ENCODE data around the gene NID1.

NID1 gene

DNA sequence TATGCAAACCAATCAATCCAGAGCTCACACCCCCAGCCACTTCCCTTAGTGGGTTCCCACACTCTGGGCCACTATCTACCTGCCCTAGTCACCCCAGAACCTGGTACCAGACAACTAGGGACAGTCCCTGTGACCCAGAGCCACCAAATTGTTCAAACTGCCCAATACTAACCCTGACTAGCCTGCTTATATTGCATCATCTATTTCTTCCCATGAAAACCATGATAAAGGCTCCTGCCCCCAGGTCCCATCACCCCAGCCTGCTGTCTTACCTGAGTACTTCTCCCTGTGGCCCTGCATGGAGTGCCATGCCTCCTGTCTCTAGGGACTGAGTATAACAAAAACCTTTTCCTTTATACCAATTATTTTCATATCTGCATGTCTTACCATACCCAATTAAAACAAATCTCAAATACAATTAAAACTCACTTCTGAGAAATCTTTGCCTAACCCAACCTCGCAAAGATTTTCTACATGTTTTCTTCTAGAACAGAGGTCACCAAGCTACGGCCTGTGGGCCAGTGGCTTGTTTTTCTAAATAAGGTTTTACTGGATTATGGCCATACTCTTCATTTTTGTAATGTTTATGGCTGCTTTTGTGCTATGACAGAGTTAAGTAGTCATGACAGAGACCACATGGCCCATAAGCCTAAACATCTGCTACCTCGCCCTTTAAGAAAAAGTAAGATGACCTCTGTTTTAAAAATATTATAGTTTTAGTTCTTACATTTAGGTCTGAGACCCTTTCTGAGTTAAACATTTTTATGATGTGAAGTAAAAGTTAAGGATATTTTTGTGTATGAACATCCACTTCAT, 31.0 kb upstream of the NID1 start:
- Histone ChIP-seq H3K27ac (ENCODE audit: low read length) (no peak overlapping the region), H2AFZ (ENCODE audit: low read depth, low read length) (no peak overlapping the region), H3K79me2 (ENCODE audit: insufficient read depth, low read length) (no peaks in the 10 kb centered on the region)

DNA sequence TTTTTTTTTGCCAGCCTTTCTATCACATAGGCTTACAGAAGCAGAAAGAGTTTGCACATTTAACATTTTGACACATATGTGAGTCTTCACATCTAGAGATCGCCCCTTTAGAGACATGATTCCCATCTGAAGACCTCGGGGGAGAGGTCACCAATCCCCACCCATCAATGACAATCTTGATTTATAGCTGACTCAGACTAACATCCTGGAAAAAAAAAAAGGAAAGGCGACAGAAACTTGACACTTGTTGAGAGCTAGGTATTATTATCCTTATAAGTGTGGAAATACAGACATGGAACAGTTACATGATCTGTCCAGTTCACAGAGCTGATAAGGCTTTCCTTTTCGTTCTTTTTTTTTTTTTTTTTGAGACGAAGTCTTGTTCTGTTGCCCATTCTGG, 28.0 kb upstream of the NID1 start:
- ATAC-seq (ENCODE audit: insufficient read depth, low read depth), result no peak
- DNase-seq, result no peak
- Histone ChIP-seq H3K4me2 (ENCODE audit: insufficient read depth, low read length) (no peak overlapping the region), H3K9me3 (ENCODE audit: insufficient read depth, low read length, severe bottlenecking) (peaks cover 8% of the 10 kb centered on the region), H4K20me1 (ENCODE audit: insufficient read depth, low read length) (no peaks in the 10 kb centered on the region), H3K9ac (ENCODE audit: low read depth, low read length) (no peak overlapping the region), H3K4me1 (ENCODE audit: insufficient read depth, low read length) (no peaks in the 10 kb centered on the region), H3K36me3 (ENCODE audit: insufficient read depth, low read length) (no peaks in the 10 kb centered on the region), H3K79me2 (ENCODE audit: insufficient read depth, low read length) (no peaks in the 10 kb centered on the region), H3K27ac (ENCODE audit: low read length) (no peak overlapping the region), H3K27me3 (ENCODE audit: insufficient read depth, low read length, poor library complexity) (no peaks in the 10 kb centered on the region), H3K4me3 (ENCODE audit: low read depth in 1 of 2, low read length in 2 of 2) (no peak overlapping the region), H2AFZ (ENCODE audit: low read depth, low read length) (no peak overlapping the region)
- TF ChIP-seq, protein P1, sequence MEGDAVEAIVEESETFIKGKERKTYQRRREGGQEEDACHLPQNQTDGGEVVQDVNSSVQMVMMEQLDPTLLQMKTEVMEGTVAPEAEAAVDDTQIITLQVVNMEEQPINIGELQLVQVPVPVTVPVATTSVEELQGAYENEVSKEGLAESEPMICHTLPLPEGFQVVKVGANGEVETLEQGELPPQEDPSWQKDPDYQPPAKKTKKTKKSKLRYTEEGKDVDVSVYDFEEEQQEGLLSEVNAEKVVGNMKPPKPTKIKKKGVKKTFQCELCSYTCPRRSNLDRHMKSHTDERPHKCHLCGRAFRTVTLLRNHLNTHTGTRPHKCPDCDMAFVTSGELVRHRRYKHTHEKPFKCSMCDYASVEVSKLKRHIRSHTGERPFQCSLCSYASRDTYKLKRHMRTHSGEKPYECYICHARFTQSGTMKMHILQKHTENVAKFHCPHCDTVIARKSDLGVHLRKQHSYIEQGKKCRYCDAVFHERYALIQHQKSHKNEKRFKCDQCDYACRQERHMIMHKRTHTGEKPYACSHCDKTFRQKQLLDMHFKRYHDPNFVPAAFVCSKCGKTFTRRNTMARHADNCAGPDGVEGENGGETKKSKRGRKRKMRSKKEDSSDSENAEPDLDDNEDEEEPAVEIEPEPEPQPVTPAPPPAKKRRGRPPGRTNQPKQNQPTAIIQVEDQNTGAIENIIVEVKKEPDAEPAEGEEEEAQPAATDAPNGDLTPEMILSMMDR (IDR thresholded peaks at IDR 0.05; ENCODE audit: borderline replicate concordance, extremely low read depth, low read length, poor library complexity, severe bottlenecking), result no peak

More for the DNA sequence above, 31.0 kb upstream of the NID1 start:
- Histone ChIP-seq H4K20me1 (ENCODE audit: insufficient read depth, low read length) (no peaks in the 10 kb centered on the region), H3K9ac (ENCODE audit: low read depth, low read length) (no peak overlapping the region), H3K4me2 (ENCODE audit: insufficient read depth, low read length) (no peak overlapping the region), H3K4me1 (ENCODE audit: insufficient read depth, low read length) (no peaks in the 10 kb centered on the region), H3K27me3 (ENCODE audit: insufficient read depth, low read length, poor library complexity) (peaks cover 2% of the 10 kb centered on the region), H3K36me3 (ENCODE audit: insufficient read depth, low read length) (no peaks in the 10 kb centered on the region), H3K4me3 (ENCODE audit: low read depth in 1 of 2, low read length in 2 of 2) (no peak overlapping the region), H3K9me3 (ENCODE audit: insufficient read depth, low read length, severe bottlenecking) (peaks cover 8% of the 10 kb centered on the region)
- DNase-seq, result no peak
- no peak for TF ChIP-seq EZH2 (IDR thresholded peaks at IDR 0.05; ENCODE audit: borderline replicate concordance, low read depth, low read length, severe bottlenecking)
- TF ChIP-seq, protein P1 (IDR thresholded peaks at IDR 0.05; ENCODE audit: borderline replicate concordance, extremely low read depth, low read length, poor library complexity, severe bottlenecking), result no peak
- ATAC-seq (ENCODE audit: insufficient read depth, low read depth), result no peak

DNA sequence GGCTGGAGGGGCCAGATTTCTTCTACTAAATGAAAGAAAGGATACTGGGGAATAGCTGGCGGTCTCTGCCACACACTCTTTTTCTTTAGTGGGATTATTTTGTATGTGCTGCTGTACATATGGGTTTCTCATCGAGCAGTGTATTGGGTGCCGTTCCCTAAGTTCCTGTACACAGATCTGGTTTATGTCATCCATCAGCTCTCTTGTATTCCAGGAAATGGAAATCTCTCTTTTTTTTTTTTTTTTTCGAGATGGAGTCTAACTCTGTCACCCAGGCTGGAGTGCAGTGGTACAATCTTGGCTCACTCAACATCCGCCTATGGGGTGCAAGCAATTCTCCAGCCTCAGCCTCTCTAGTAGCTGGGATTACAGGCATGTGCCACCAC, 27.0 kb upstream of the NID1 start:
- H3K27ac ChIP-seq (ENCODE audit: low read length), result no peak overlapping the region
- DNase-seq, result no peak
- no peak overlapping the region for H3K9ac ChIP-seq (ENCODE audit: low read depth, low read length)
- H3K4me2 ChIP-seq (ENCODE audit: insufficient read depth, low read length), result no peak overlapping the region
- H3K27me3 ChIP-seq (ENCODE audit: insufficient read depth, low read length, poor library complexity), result no peaks in the 10 kb centered on the region
- no peak for ATAC-seq (ENCODE audit: insufficient read depth, low read depth)
- no peaks in the 10 kb centered on the region for H4K20me1 ChIP-seq (ENCODE audit: insufficient read depth, low read length)
- H3K9me3 ChIP-seq (ENCODE audit: insufficient read depth, low read length, severe bottlenecking), result peaks cover 5% of the 10 kb centered on the region
- H3K36me3 ChIP-seq (ENCODE audit: insufficient read depth, low read length), result no peaks in the 10 kb centered on the region
- no peak overlapping the region for H2AFZ ChIP-seq (ENCODE audit: low read depth, low read length)
- H3K4me1 ChIP-seq (ENCODE audit: insufficient read depth, low read length), result no peaks in the 10 kb centered on the region
- no peak overlapping the region for H3K4me3 ChIP-seq (ENCODE audit: low read depth in 1 of 2, low read length in 2 of 2)
- no peaks in the 10 kb centered on the region for H3K79me2 ChIP-seq (ENCODE audit: insufficient read depth, low read length)
- TF ChIP-seq, protein P1 (IDR thresholded peaks at IDR 0.05; ENCODE audit: borderline replicate concordance, extremely low read depth, low read length, poor library complexity, severe bottlenecking), result no peak
- no peak for TF ChIP-seq EZH2 (IDR thresholded peaks at IDR 0.05; ENCODE audit: borderline replicate concordance, low read depth, low read length, severe bottlenecking)
